AG04450 (cell line): ENCODE data around the gene TRPC3. TPM values are rescaled to one million over a fixed set of nuclear protein-coding genes. Genes with fewer than 3 reads are reported as not detected.

Experiments
- CTCF ChIA-PET: fragments of 300-600, 350-600 bp; formaldehyde crosslinking; extraction: SDS; loops from one replicate; lab custom pipeline; 2022; ENCODE audit warnings: antibody characterized with exemption, inconsistent platforms; lab: Charles Lee
- POLR2A ChIA-PET: fragments of 350-600 bp; formaldehyde crosslinking; extraction: SDS; loops from one replicate; lab custom pipeline; 2021; ENCODE audit warnings: antibody characterized with exemption, inconsistent platforms; lab: Yijun Ruan, JAX
- DNase-seq: peaks from one replicate; pipeline ENCODE4 v3.0.0-alpha.2; 2011; ENCODE audit warnings: low read depth, low spot score
- H3K27ac ChIP-seq: one replicate; pipeline ENCODE4 v1.5.1; 2012; ENCODE audit warnings: low read depth, low read length, control low read depth
- H3K27me3 ChIP-seq: one replicate; pipeline ENCODE4 v1.6.0; 2012; ENCODE audit warnings: low read length; ENCODE audit not compliant: control insufficient read depth, insufficient read depth
- H3K4me3 ChIP-seq: 2 replicates; pipeline ENCODE4 v1.5.1; 2011; ENCODE audit warnings: mild to moderate bottlenecking, low read depth, low read length, control low read depth
- H3K9me3 ChIP-seq: 2 replicates; pipeline ENCODE4 v1.5.1; 2012; ENCODE audit warnings: low read length; ENCODE audit not compliant: control insufficient read depth, insufficient read depth
- CTCF ChIP-seq: IDR thresholded peaks from 2 replicates; pipeline ENCODE4 v1.5.1; 2011; ENCODE audit warnings: low read depth, low read length, control low read depth, inconsistent platforms
- polyA plus RNA-seq: library from polyadenylated mRNA; depleted of rRNA; stranded (reverse); fragments of >200 nt; gene quantifications from 2 replicates; pipeline ENCODE4 v1.2.3, GENCODE V29; 2011

Gene TRPC3
- polyA plus RNA-seq, 1 experiment, result 2.3 TPM

- Histone ChIP-seq H3K4me3 (peak overlapping the region; percentile 68), H3K9me3 (no peaks in the 10 kb centered on the region), H3K27me3 (no peaks in the 10 kb centered on the region), H3K27ac (peak overlapping the region; percentile 25)
- no peak for DNase-seq
- ChIA-PET POLR2A (no interaction called here), CTCF (interaction anchor here (0.7 to 2.7 kb wide), 12 partner anchors 10 to 627 kb away, joined by 3 to 15 read pairs (median 4); no protein-coding TSS in a partner anchor)
- no peak for TF ChIP-seq CTCF
Observed at GRCh38 chr4:121950680-121951520, 960 bp downstream of the TRPC3 start.

GRCh38 chr4:121950212-121950679, 1.6 kb downstream of the TRPC3 start:
- Histone ChIP-seq H3K4me3 (peak overlapping the region; percentile 68), H3K9me3 (no peaks in the 10 kb centered on the region), H3K27ac (no peak overlapping the region), H3K27me3 (no peaks in the 10 kb centered on the region)
- POLR2A ChIA-PET, result no interaction called here
- peak; percentile 43 for DNase-seq
- TF ChIP-seq CTCF, result peak; percentile 87
- CTCF ChIA-PET, result interaction anchor here (0.7 to 2.7 kb wide), 18 partner anchors 10 to 628 kb away, joined by 3 to 15 read pairs (median 4); no protein-coding TSS in a partner anchor

GRCh38 chr4:121946644-121947043, 5.2 kb downstream of the TRPC3 start:
- no peak for TF ChIP-seq CTCF
- CTCF ChIA-PET, result interaction anchor here (0.8 kb wide), 1 partner anchor 46 kb away, joined by 3 read pairs; no protein-coding TSS in a partner anchor
- Histone ChIP-seq H3K4me3 (no peak overlapping the region), H3K27me3 (no peaks in the 10 kb centered on the region), H3K9me3 (no peaks in the 10 kb centered on the region), H3K27ac (no peak overlapping the region)
- no peak for DNase-seq
- POLR2A ChIA-PET, result no interaction called here

GRCh38 chr4:121943941-121944340, 7.9 kb downstream of the TRPC3 start:
- peak; percentile 42 for TF ChIP-seq CTCF
- POLR2A ChIA-PET, result no interaction called here
- Histone ChIP-seq H3K4me3 (no peak overlapping the region), H3K9me3 (no peaks in the 10 kb centered on the region), H3K27ac (no peak overlapping the region), H3K27me3 (no peaks in the 10 kb centered on the region)
- CTCF ChIA-PET, result interaction anchor here (1.6 kb wide), 1 partner anchor 44 kb away, joined by 4 read pairs; no protein-coding TSS in a partner anchor
- no peak for DNase-seq

- no peaks in the 10 kb centered on the region for H3K9me3 ChIP-seq
- TF ChIP-seq CTCF, result no peak
- POLR2A ChIA-PET, result no interaction called here
- DNase-seq, result no peak
- no peak overlapping the region for H3K4me3 ChIP-seq
- CTCF ChIA-PET, result interaction anchor here (1.0 to 2.1 kb wide), 3 partner anchors 10 to 284 kb away, joined by 3 to 12 read pairs (median 3); no protein-coding TSS in a partner anchor
- no peaks in the 10 kb centered on the region for H3K27me3 ChIP-seq
- H3K27ac ChIP-seq, result no peak overlapping the region
Observed at GRCh38 chr4:121939690-121940089, 12.2 kb downstream of the TRPC3 start.
